Measurements from ENCODE around the gene NQO2.

The NQO2 gene

GRCh38 chr6:2979819-2980464 lies 19.8 kb upstream of the NQO2 start:
- Histone ChIP-seq H3K36me3 (ENCODE audit: control insufficient read depth, insufficient read depth, low read length, severe bottlenecking) (no peaks in the 10 kb centered on the region), H3K4me1 (ENCODE audit: control insufficient read depth, insufficient read depth, low read length) (peaks cover 30% of the 10 kb centered on the region), H3K9ac (ENCODE audit: low read length) (no peak overlapping the region), H3K9me3 (ENCODE audit: control insufficient read depth, low read length) (no peaks in the 10 kb centered on the region), H3K27me3 (replicated peaks; ENCODE audit: control insufficient read depth, insufficient read depth, low read length) (no peaks in the 10 kb centered on the region), H3K4me3 (ENCODE audit: low read length) (no peak overlapping the region)
- no peak for DNase-seq (ENCODE audit: low read depth)

GRCh38 chr6:2980465-2980855 lies 19.2 kb upstream of the NQO2 start:
- no peaks in the 10 kb centered on the region for H3K36me3 ChIP-seq (ENCODE audit: control insufficient read depth, insufficient read depth, low read length, severe bottlenecking)
- no peaks in the 10 kb centered on the region for H3K27me3 ChIP-seq (replicated peaks; ENCODE audit: control insufficient read depth, insufficient read depth, low read length)
- no peak overlapping the region for H3K4me3 ChIP-seq (ENCODE audit: low read length)
- DNase-seq (ENCODE audit: low read depth): no peak
- H3K4me1 ChIP-seq (ENCODE audit: control insufficient read depth, insufficient read depth, low read length): peaks cover 30% of the 10 kb centered on the region
- H3K9ac ChIP-seq (ENCODE audit: low read length): no peak overlapping the region
- H3K9me3 ChIP-seq (ENCODE audit: control insufficient read depth, low read length): no peaks in the 10 kb centered on the region

GRCh38 chr6:2982426-2983117 lies 17.1 kb upstream of the NQO2 start:
- Histone ChIP-seq H3K4me1 (ENCODE audit: control insufficient read depth, insufficient read depth, low read length) (peaks cover 32% of the 10 kb centered on the region), H3K36me3 (ENCODE audit: control insufficient read depth, insufficient read depth, low read length, severe bottlenecking) (no peaks in the 10 kb centered on the region), H3K9me3 (ENCODE audit: control insufficient read depth, low read length) (no peaks in the 10 kb centered on the region), H3K27me3 (replicated peaks; ENCODE audit: control insufficient read depth, insufficient read depth, low read length) (no peaks in the 10 kb centered on the region), H3K9ac (ENCODE audit: low read length) (no peak overlapping the region), H3K4me3 (ENCODE audit: low read length) (no peak overlapping the region)
- DNase-seq (ENCODE audit: low read depth): no peak

GRCh38 chr6:2984738-2985406 lies 14.8 kb upstream of the NQO2 start:
- H3K36me3 ChIP-seq (ENCODE audit: control insufficient read depth, insufficient read depth, low read length, severe bottlenecking): no peaks in the 10 kb centered on the region
- no peak for DNase-seq (ENCODE audit: low read depth)
- H3K27me3 ChIP-seq (replicated peaks; ENCODE audit: control insufficient read depth, insufficient read depth, low read length): no peaks in the 10 kb centered on the region
- no peak overlapping the region for H3K9ac ChIP-seq (ENCODE audit: low read length)
- no peaks in the 10 kb centered on the region for H3K9me3 ChIP-seq (ENCODE audit: control insufficient read depth, low read length)
- H3K4me3 ChIP-seq (ENCODE audit: low read length): no peak overlapping the region
- peaks cover 39% of the 10 kb centered on the region for H3K4me1 ChIP-seq (ENCODE audit: control insufficient read depth, insufficient read depth, low read length)

- Histone ChIP-seq H3K36me3 (ENCODE audit: control insufficient read depth, insufficient read depth, low read length, severe bottlenecking) (no peaks in the 10 kb centered on the region), H3K9ac (ENCODE audit: low read length) (no peak overlapping the region), H3K9me3 (ENCODE audit: control insufficient read depth, low read length) (no peaks in the 10 kb centered on the region), H3K4me3 (ENCODE audit: low read length) (no peak overlapping the region), H3K4me1 (ENCODE audit: control insufficient read depth, insufficient read depth, low read length) (peaks cover 35% of the 10 kb centered on the region), H3K27me3 (replicated peaks; ENCODE audit: control insufficient read depth, insufficient read depth, low read length) (no peaks in the 10 kb centered on the region)
- peak; percentile 56 for DNase-seq (ENCODE audit: low read depth)
Observed at GRCh38 chr6:2986722-2987221, 12.9 kb upstream of the NQO2 start.

- Histone ChIP-seq H3K36me3 (ENCODE audit: control insufficient read depth, insufficient read depth, low read length, severe bottlenecking) (no peaks in the 10 kb centered on the region), H3K9me3 (ENCODE audit: control insufficient read depth, low read length) (no peaks in the 10 kb centered on the region), H3K27me3 (replicated peaks; ENCODE audit: control insufficient read depth, insufficient read depth, low read length) (no peaks in the 10 kb centered on the region), H3K4me1 (ENCODE audit: control insufficient read depth, insufficient read depth, low read length) (peaks cover 24% of the 10 kb centered on the region), H3K9ac (ENCODE audit: low read length) (peak overlapping the region; percentile 95), H3K4me3 (ENCODE audit: low read length) (peak overlapping the region; percentile 91)
- DNase-seq (ENCODE audit: low read depth): no peak
Observed at GRCh38 chr6:2988094-2988425, 11.6 kb upstream of the NQO2 start.

- H3K9me3 ChIP-seq (ENCODE audit: control insufficient read depth, low read length): no peaks in the 10 kb centered on the region
- H3K27me3 ChIP-seq (replicated peaks; ENCODE audit: control insufficient read depth, insufficient read depth, low read length): no peaks in the 10 kb centered on the region
- no peaks in the 10 kb centered on the region for H3K36me3 ChIP-seq (ENCODE audit: control insufficient read depth, insufficient read depth, low read length, severe bottlenecking)
- DNase-seq (ENCODE audit: low read depth): peak; percentile 96
- H3K4me3 ChIP-seq (ENCODE audit: low read length): peak overlapping the region; percentile 91
- H3K4me1 ChIP-seq (ENCODE audit: control insufficient read depth, insufficient read depth, low read length): peaks cover 24% of the 10 kb centered on the region
- H3K9ac ChIP-seq (ENCODE audit: low read length): peak overlapping the region; percentile 95
Observed at GRCh38 chr6:2988426-2989331, 11.0 kb upstream of the NQO2 start.

GRCh38 chr6:2989332-2990247 lies 10.1 kb upstream of the NQO2 start:
- DNase-seq (ENCODE audit: low read depth): peak; percentile 97
- peak overlapping the region; percentile 95 for H3K9ac ChIP-seq (ENCODE audit: low read length)
- H3K36me3 ChIP-seq (ENCODE audit: control insufficient read depth, insufficient read depth, low read length, severe bottlenecking): no peaks in the 10 kb centered on the region
- peaks cover 24% of the 10 kb centered on the region for H3K4me1 ChIP-seq (ENCODE audit: control insufficient read depth, insufficient read depth, low read length)
- no peaks in the 10 kb centered on the region for H3K9me3 ChIP-seq (ENCODE audit: control insufficient read depth, low read length)
- no peaks in the 10 kb centered on the region for H3K27me3 ChIP-seq (replicated peaks; ENCODE audit: control insufficient read depth, insufficient read depth, low read length)
- H3K4me3 ChIP-seq (ENCODE audit: low read length): peak overlapping the region; percentile 91

GRCh38 chr6:2990248-2990931 lies 9.3 kb upstream of the NQO2 start:
- peak overlapping the region; percentile 91 for H3K4me3 ChIP-seq (ENCODE audit: low read length)
- H3K36me3 ChIP-seq (ENCODE audit: control insufficient read depth, insufficient read depth, low read length, severe bottlenecking): no peaks in the 10 kb centered on the region
- peak; percentile 62 for DNase-seq (ENCODE audit: low read depth)
- H3K9ac ChIP-seq (ENCODE audit: low read length): peak overlapping the region; percentile 95
- H3K27me3 ChIP-seq (replicated peaks; ENCODE audit: control insufficient read depth, insufficient read depth, low read length): no peaks in the 10 kb centered on the region
- H3K4me1 ChIP-seq (ENCODE audit: control insufficient read depth, insufficient read depth, low read length): peaks cover 24% of the 10 kb centered on the region
- no peaks in the 10 kb centered on the region for H3K9me3 ChIP-seq (ENCODE audit: control insufficient read depth, low read length)
